GM23338 (cell line): ENCODE results near the gene SSBP2.

Source experiments
- CREB1 ChIP-seq: fragments of 250-450 bp; sonication (Bioruptor Pico); IDR thresholded peaks from 2 replicates; pipeline ENCODE4 v1.5.0; 2020; ENCODE audit warnings: low read depth, mild to moderate bottlenecking, moderate library complexity
- CTCF ChIP-seq, 2 experiments: fragments of 200-600 bp in 1 of 2; sonication (generic) in 1 of 2; conservative IDR thresholded peaks; 2 replicates each; pipeline versions ENCODE4 v1.5.1 to v1.6.1; 2016 to 2017; ENCODE audit warnings: antibody characterized with exemption in 2 of 2, low read depth in 2 of 2, mild to moderate bottlenecking in 2 of 2, moderate library complexity in 1 of 2
- ETS1 ChIP-seq: IDR thresholded peaks from 2 replicates; pipeline ENCODE4 v1.6.1; 2016; ENCODE audit warnings: antibody characterized with exemption
- EZH2 ChIP-seq: fragments of 200-600 bp; sonication (generic); IDR thresholded peaks from one replicate; pipeline ENCODE4 v1.8.0; 2017; ENCODE audit warnings: antibody characterized with exemption, mild to moderate bottlenecking, low read depth; ENCODE audit not compliant: unreplicated experiment
- EZH2phosphoT487 ChIP-seq: fragments of 200-600 bp; sonication (generic); IDR thresholded peaks from one replicate; pipeline ENCODE4 v1.8.1; 2018; ENCODE audit warnings: antibody characterized with exemption; ENCODE audit not compliant: unreplicated experiment
- NANOG ChIP-seq: IDR thresholded peaks from 2 replicates; pipeline ENCODE4 v1.6.1; 2016; ENCODE audit warnings: antibody characterized with exemption, borderline replicate concordance
- POLR2AphosphoS5 ChIP-seq: IDR thresholded peaks from 2 replicates; pipeline ENCODE4 v1.6.1; 2016; ENCODE audit warnings: antibody characterized with exemption, low read depth
- REST ChIP-seq: IDR thresholded peaks from one replicate; pipeline ENCODE4 v1.6.1; 2018; ENCODE audit warnings: antibody characterized with exemption; ENCODE audit not compliant: unreplicated experiment

- TF ChIP-seq NANOG = no peak
- TF ChIP-seq CTCF (conservative IDR thresholded peaks at IDR 0.05; ENCODE audit: low read depth in 2 of 2) = no peak
- TF ChIP-seq POLR2AphosphoS5 = no peak
- no peak for TF ChIP-seq EZH2
- no peak for TF ChIP-seq REST
- TF ChIP-seq EZH2phosphoT487 = no peak
- no peak for TF ChIP-seq ETS1
- no peak for TF ChIP-seq CREB1 (CRISPR knock-in tag)
These were observed 345.6 kb downstream of the SSBP2 start for GRCh38 chr5:81405126-81405891.
